HG02943 (cell line): ENCODE results near the gene NTN3.

ENCODE experiments used
- ATAC-seq: cut with Tn5 transposase; IDR thresholded peaks from one replicate; pipeline ENCODE4 v1.9.1; 2021; ENCODE audit warnings: mild to moderate bottlenecking, low read depth, moderate library complexity; ENCODE audit not compliant: unreplicated experiment

Gene NTN3

DNA sequence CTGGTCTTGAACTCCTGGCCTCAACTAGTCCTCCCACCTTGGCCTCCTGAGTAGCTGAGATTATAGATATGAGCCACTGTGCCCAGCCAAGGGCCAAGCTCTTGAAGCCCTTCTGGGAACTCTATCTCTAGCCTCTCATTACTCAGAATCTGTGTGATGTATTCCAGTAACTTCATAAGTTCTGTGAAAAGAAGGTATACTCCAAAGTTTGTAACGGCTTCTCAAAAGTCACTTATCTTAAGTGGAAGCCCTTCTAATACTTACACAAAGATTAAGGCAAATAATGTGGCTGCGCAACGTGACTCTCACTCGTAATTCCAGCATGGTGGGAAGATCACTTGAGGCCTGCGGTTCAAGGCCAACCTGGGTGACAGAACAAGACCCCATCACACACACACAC is 23.5 kb downstream of the NTN3 start:
- no peak for ATAC-seq

DNA sequence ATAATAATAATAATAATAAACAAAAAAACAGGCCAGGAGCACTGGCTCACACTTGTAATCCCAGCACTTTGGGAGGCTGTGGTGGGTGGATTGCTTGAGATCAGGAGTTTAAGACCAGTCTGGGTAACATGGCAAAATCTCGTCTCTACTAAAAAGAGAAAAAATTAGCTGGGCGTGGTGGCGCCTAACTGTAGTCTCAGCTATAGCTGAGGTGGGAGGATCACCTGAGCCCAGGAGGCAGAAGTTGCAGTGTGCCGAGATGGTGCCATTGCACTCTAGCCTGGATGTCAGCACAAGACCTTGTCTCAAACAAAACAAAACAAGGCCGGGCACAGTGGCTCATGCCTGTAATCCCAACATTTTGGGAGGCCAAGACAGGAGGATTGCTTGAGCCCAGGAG is 23.9 kb downstream of the NTN3 start:
- no peak for ATAC-seq

DNA sequence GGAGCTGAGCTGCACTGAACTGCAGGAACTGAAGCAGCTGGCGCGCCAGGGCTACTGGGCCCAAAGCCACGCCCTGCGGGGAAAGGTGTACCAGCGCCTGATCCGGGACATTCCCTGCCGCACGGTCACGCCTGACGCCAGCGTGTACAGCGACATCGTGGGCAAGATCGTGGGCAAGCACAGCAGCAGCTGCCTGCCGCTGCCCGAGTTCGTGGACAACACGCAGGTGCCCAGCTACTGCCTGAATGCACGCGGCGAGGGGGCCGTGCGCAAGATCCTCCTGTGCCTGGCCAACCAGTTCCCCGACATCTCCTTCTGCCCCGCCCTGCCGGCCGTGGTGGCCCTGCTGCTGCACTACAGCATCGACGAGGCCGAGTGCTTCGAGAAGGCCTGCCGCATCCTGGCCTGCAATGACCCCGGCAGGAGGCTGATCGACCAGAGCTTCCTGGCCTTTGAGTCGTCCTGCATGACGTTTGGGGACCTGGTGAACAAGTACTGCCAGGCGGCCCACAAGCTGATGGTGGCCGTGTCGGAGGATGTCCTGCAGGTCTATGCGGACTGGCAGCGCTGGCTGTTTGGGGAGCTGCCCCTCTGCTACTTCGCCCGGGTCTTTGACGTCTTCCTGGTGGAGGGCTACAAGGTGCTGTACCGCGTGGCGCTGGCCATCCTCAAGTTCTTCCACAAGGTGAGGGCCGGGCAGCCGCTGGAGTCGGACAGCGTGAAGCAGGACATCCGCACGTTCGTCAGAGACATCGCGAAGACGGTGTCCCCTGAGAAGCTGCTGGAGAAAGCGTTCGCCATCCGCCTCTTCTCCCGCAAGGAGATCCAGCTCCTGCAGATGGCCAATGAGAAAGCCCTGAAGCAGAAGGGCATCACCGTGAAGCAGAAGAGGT is 25.4 kb downstream of the NTN3 start:
- no peak for ATAC-seq

DNA sequence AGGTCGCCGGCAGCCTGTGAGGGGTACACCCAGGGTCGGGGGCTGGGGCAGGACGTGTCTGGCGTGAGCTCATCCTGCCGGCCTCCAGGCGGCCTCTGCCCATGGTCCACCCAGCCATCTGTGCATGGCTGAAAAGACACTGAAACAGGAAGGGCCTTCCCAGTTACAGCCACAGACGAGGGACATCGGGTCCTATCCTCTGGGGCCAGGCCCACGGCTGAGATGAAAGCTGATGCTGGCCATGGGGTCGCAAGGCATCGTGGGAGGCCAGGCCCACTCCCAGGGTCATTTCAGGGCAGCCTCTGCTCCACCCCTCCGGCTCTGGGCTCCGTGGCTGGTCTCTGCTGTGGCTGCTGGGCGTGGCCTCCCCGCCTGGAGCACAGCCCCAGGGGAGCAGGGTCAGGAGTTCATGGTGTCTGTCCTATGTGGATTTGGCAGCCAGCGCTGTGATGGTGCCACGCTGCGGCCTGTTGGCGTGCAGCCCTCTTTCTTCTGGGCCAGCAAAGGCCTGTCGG is 26.1 kb downstream of the NTN3 start:
- ATAC-seq: no peak

DNA sequence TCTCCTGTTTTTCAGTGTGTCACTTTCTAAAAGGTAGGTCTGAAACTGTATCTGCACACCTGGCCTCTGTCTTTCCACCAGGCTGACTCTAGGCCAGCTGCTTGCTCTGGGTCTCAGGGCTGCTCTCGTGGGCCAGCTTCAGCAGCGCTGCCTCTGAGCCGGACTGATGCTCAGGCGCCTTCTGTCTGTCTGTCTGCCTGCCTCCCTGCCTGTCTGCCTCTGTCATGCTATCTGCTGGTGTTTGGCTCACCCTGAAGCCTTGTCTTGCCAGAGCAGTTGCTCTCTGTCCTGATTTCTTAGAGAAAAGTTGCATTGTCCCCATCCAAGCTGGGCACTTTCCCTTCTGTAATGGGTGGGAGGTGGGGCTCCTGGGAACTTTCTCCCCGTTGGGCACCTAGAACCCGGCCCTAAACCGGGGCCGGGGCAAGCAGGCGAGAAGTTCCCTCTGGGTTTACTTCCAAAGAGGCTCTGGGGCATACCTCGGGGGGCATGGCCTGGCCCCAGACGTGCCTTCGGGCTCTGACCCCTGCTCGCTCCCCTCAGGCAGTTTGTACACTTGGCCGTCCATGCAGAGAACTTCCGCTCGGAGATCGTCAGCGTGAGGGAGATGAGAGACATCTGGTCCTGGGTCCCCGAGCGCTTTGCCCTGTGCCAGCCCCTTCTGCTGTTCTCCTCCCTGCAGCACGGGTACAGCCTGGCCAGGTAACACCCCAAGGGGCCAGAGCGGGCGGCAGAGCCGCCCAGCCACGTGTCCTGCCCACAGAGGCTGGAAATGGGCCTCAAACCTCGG is 26.8 kb downstream of the NTN3 start:
- no peak for ATAC-seq

DNA sequence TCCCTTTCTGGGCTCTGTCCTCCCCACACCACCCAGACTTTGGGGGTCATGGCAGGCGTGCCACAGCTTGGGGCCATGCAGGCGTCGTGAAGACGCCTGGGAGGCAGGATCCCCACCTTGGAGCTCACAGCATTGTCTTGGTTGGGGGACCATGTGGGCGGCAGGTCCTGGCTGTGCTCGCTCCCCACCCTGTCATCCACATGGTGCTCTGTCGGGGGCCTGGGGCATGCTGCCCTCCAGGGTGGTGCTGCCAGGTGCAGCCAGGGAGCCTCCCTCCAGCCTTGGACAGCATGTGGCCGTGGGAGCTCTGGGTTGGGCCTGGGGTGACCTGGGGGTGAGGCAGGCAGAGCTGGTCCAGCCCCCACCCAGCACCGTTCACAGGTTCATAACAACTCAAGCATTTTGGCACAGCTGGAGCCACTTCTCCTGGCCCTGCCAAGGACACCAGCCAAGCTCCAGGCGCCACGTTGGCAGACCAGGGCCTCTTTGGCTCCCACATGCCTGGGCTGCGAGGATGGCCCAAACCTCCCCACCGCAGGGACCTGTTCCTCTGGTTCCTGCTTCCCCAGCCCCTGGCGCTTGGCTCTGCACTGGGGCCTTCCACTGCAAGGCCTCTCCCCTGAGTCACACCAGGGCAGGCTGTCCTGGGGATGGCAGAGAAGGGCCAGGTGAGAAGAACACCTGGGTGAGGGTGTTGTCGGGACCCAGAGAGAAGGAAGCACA is 27.6 kb downstream of the NTN3 start:
- no peak for ATAC-seq

DNA sequence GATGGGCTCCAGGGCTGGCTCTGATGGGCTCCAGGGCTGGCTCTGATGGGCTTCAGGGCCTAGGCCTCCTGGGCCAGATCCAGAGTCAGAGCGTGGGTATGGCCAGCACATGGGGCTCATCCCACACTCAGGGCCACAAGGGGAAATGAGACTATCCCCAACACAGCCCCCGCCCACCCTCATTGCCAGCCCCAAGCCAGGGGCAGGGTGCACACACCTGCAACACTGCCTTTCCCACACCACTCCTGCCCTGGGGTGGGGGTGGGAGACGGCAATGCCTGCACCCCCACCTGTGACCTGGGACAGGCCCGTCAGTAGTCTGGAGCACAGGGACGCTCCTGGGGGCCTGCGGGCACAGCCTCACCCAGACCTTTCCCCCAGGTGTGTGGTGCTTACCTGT is 28.4 kb downstream of the NTN3 start:
- no peak for ATAC-seq

DNA sequence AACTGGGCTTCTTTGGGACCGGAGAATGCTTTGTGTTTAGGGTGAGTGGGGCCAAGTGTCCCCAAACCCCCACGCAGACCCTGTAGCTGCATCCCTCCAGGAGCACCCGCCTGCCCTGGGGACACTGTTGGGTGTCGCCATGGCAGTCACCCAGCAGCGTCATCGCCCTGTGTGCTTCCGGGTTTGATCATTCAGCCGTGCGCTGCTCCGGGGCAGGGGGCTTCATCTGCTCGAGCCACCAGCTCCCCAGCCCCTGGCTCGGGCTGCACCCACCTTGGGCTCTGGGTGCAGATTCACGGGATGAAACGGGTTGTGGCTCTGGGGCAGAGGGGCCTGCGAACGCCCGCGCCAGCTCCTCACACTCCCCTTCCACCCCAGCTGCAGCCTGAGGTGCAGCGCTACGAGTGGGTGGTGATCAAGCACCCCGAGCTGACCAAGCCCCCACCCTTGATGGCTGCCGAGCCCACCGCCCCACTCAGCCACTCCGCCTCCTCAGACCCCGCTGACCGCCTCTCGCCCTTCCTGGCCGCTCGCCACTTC is 28.9 kb downstream of the NTN3 start:
- ATAC-seq: no peak

DNA sequence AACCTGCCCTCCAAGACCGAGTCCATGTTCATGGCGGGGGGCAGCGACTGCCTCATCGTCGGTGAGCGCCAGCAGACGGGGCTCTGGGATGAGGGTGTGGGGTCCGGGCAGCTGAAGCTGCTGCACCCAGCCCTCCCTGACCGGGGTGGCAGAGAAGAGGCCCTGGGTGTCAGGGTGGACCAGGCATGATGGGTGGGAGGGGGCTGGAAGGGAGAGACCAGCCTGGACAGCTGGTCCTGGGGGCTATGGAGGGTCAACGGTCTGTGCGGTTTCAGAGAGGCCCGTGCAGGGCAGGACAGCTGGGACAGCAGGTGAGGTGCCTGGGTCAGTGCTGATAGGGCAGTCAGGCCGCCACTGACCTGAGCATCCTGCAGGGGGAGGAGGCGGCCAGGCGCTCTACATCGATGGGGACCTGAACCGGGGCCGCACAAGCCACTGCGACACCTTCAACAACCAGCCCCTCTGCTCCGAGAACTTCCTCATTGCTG is 29.4 kb downstream of the NTN3 start:
- ATAC-seq: no peak

DNA sequence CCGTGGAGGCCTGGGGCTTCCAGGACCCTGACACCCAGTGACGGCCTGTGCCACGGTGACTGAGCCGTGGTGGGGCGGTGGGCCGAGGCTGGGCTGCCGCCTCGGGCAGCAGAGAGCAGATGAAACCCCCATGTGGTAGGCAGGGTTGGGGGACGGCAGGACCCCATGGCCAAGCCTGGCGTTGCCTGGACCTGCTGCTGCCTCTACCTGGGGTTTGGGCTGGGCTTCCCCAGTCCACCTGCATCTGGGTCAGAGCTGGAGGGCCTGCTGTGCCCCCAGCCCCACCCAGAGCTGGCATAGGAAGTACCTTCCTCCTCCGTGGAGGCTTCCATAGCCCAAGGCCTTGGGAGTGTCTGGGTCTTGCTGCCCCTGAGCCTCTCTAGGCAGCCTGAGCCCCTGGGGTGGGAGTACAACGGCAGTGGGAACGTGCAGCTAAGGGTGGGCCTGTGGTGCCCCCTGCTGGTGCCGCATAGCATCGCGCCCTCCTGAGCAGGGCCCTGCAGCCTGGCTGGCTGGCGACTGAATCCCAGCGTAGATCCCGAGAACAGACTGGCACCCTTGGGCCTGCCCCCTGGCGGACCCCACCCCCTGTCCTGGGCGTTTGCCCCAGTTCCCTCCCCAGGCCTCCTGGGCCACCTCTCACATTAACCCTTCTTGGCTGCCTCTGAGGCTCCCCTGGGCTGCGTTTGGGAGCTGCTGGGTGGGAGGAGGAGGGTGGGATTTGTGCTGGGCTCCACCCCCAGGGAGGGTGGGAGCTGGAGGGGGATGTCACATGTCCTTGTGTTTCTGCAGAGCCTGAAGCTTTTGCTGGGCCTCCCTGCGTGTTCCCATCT is 30.0 kb downstream of the NTN3 start:
- no peak for ATAC-seq

DNA sequence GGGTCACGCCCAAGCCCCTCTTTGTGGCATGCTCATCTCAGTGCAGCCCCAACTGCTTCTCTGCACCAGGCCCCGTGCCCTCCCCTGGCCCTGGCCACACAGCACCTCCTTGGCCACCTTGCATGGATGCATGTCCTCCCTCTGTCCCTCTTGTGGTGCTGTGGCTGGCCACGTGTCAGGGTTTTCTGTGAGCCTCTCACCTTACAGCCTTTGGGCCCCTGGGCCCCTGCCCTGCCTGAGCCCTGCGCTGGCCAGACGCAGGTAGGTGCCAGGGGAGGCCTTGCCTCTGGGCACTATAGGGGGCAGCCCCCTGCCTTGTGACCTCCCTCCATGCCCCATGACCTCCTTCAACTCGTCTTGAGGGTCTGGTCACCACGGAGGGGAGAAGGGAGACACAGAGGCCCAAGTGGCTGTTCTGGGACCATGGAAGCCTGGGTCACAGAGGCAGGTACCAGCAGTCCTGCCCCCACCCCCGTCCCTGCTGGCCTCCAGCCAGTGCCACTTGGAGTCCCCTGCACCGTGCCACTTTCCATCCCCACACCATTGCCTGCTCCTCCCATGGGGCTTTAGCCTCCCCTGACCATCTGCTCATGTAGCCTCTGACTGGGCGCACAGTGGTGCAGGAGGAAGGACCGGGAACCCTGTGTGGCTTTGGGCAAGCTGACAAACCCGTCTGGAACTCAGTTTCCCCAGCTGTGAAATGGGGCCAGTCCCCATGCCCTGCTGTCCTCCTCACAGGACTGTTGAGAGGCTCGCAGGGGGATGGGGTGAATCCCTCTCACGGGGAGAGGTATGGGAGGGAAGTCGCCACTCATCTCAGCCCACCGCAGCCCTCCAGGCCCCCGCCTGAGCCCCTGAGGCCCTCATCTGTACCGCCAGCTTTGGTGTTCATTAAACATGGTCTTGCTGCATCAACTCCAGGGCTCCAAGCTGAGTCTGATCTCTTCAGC is 31.1 kb downstream of the NTN3 start:
- ATAC-seq: no peak

DNA sequence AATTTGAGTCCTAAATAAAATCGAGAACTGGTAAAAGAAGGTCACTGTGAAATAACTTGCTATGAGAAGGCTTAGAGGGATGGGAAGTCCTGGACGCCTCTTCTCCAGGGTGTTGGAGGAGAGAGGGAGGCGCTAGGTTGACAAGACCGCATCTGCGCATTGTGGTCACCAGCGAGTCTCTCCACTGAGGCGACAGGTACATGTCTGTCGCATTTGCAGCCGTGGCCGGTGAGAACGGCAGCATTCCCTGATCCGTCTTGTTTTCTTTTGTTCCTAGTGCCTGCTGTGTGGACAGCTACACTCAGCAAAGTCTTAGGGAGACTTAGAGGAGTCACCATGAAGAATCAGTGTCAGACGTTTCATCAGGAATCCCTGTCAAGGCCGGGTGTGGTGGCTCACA is 34.6 kb downstream of the NTN3 start:
- no peak for ATAC-seq

DNA sequence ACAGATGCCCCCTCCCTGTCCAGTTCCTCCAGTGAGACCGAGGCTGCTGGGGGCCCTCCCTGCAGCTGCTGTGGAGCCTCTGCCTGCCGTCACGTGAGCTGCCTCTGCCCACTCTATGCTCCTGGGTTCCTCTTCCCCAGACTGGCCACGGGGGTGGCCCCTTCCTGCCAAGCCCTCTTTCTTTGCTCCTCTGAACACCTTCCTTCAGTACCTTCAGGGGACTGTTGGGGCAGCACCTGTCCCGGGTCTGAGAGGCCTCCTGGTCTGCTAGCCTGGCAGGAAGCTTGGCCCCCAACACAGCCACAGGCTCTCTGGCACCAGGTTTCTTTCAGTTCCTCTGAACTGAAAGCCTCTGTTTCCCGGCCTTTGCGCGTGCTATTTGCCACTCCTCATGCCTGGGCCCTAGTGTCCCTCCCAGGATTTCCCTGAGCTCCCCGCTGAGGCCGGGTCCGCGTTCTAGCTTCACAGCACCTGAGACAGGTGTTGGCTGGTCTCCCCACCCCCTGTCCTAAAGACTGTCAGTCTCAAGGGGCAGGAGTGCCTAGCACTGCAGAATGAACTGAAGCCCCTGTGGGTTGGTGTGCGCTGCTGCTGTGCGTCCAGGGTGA is 36.1 kb downstream of the NTN3 start:
- ATAC-seq: no peak

DNA sequence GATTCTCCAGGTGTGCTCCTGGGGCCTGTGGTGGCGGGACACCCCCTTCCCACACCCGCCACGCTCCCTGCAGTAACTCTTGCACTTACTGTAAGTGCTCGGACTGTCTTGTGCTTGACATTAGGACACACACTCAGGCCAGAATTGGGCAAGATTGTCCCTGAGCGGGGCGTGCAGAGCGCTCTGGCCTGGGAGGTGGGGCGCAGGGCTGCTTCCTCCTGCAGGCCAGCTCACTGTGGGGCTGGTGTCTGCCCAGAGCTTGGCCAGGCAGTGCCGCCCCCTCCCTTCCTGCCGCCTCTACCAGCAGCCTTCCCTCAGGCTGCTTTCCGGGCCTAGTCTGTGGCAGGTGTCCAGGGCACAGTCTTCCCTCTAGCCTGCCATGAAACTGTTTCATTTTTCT is 36.6 kb downstream of the NTN3 start:
- ATAC-seq: no peak

DNA sequence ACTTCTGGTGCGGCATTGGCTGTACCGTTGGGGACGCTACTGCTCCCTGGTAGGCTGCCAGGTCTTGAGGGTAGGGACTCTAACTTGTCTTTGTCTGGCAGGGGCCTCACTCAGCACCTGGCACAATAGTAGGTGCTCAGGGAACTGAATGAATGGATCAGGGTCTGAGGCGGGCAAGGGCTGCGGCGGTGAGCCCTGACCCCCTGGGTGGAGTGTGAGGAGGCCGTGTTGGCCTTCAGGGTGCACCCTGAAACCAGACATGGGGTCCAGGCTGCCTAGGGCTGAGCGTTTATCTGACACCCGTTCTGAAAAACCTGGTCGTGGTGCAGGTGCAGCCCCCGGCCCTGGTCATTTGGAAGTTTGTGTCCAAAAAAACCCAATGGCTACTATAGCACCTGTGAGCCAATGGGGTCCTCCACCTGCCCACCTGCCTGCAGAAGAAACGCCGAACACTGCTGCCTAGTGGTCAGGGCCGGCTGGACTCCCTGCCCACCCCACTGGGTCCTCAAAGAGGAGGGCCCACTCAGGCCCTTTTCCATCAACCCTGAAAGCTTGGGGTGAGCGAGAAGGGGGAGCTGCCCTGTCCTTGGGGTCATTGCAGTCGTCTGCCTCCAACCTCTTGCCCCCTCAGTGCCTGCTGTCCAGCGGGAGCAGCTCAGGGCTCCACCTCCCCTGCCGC is 37.8 kb downstream of the NTN3 start:
- ATAC-seq: no peak

DNA sequence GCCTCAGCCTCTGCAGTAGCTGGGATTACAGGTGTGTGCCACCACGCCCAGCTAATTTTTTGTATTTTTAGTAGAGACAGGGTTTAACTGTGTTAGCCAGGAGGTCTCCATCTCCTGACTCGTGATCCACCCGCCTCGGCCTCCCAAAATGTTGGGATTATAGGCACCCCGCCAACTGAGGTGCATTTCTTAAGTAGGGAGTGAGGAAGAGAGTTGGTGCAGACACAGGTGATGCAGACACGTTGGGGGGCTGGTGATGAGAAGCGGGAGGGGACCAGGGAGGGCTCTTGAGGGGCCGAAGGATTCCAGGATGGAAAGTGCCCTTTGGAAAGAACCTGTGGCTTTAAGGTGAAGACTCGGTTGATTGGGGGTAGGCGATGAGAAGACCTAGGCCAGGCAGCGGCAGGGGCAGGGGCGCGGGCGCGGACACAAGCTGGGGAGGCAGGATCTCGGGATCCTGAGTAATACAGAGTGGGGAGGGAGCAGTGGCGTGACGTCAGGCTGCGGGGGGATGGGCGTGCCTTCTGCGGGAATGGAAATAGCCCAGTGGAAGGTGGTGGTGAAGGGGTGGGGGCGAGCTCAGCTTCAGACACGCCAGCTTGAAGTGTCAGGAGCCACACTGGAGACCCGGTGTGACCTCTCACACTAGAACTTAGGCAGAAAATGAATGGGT is 40.2 kb downstream of the NTN3 start:
- ATAC-seq: no peak
